Measurements from ENCODE around the gene PECR. TPM values are rescaled to one million over a fixed set of nuclear protein-coding genes. Genes with fewer than 3 reads are reported as not detected.
"Not testable (repeated sequence)": the region's sequence is repeated elsewhere in the genome, so short reads cannot be mapped to it uniquely, and the experiment has no call there.

PECR gene
- polyA plus RNA-seq, 3 donors = 38.1 to 53.7 (median 46.5) TPM

GRCh38 chr2:215988556-215989207, 92.9 kb downstream of the PECR start:
- DNase-seq (ENCODE audit: extremely low read depth in 1 of 11, low read depth in 9 of 11, low spot score in 4 of 11) = not testable (repeated sequence)

Other genes starting within 250 kb of the PECR start
- 10 to 100 TPM; 16.1 to 19.7 (median 17.6) TPM for gene MREG, start 68.3 kb downstream of the PECR start, polyA plus RNA-seq (ENCODE audit: insufficient read length in 3 of 3)
- 10 to 100 TPM; 13.6 to 14.8 (median 14.4) TPM for gene TMEM169, start 110 bp upstream of the PECR start, polyA plus RNA-seq (ENCODE audit: insufficient read length in 3 of 3)
- gene XRCC5, start 27.5 kb upstream of the PECR start, polyA plus RNA-seq (ENCODE audit: insufficient read length in 3 of 3) = 100 to 1,000 TPM; 304 to 384 (median 335) TPM